HG03432 (cell line): ENCODE measurements around the gene WNT8B.
A peak's percentile ranks its signal among the peaks of the same experiment; 100 is the strongest.

ENCODE experiments used
- ATAC-seq: cut with Tn5 transposase; IDR thresholded peaks from one replicate; pipeline ENCODE4 v1.9.1; 2021; ENCODE audit warnings: mild to moderate bottlenecking, moderate library complexity; ENCODE audit not compliant: unreplicated experiment

The WNT8B gene

GRCh38 chr10:100462709-100463108 is at the start of gene WNT8B:
Gene WNT8B (plus strand): TSS chr10:100463009. CDS start chr10:100463169, 160 bp downstream.
- no peak for ATAC-seq

GRCh38 chr10:100413173-100413572 is 49.6 kb upstream of the WNT8B start:
- no peak for ATAC-seq

- ATAC-seq, result no peak
These were observed 42.8 kb upstream of the WNT8B start for GRCh38 chr10:100419911-100420449.

- ATAC-seq, result no peak
These were observed 35.4 kb upstream of the WNT8B start for GRCh38 chr10:100427374-100427773.

GRCh38 chr10:100433253-100434240 is 29.3 kb upstream of the WNT8B start:
- ATAC-seq, result peak; percentile 72

GRCh38 chr10:100436255-100436654 is 26.6 kb upstream of the WNT8B start:
- ATAC-seq, result no peak

- no peak for ATAC-seq
These were observed 24.0 kb upstream of the WNT8B start for GRCh38 chr10:100438674-100439315.

- ATAC-seq, result no peak
These were observed 20.3 kb upstream of the WNT8B start for GRCh38 chr10:100442548-100442947.

GRCh38 chr10:100446130-100446761 is 16.6 kb upstream of the WNT8B start:
- ATAC-seq, result no peak

GRCh38 chr10:100447663-100448062 is 15.1 kb upstream of the WNT8B start:
- ATAC-seq, result no peak

GRCh38 chr10:100448951-100449350 is 13.9 kb upstream of the WNT8B start:
- no peak for ATAC-seq

- ATAC-seq, result no peak
These were observed 5.5 kb downstream of the WNT8B start for GRCh38 chr10:100468322-100468721.

GRCh38 chr10:100468978-100469377 is 6.2 kb downstream of the WNT8B start:
- ATAC-seq, result no peak

- ATAC-seq, result no peak
These were observed 6.9 kb downstream of the WNT8B start for GRCh38 chr10:100469756-100470155.

GRCh38 chr10:100470367-100470766 is 7.6 kb downstream of the WNT8B start:
- ATAC-seq, result no peak

- ATAC-seq, result no peak
These were observed 15.2 kb downstream of the WNT8B start for GRCh38 chr10:100477970-100478369.

- no peak for ATAC-seq
These were observed 16.2 kb downstream of the WNT8B start for GRCh38 chr10:100479037-100479436.

- ATAC-seq, result no peak
These were observed 17.2 kb downstream of the WNT8B start for GRCh38 chr10:100480002-100480401.

- peak; percentile 98 for ATAC-seq
These were observed 18.8 kb downstream of the WNT8B start for GRCh38 chr10:100481462-100482081.

- ATAC-seq, result peak; percentile 56
These were observed 19.5 kb downstream of the WNT8B start for GRCh38 chr10:100482181-100482833.
